MV-4-11 (cell line): Measurements from ENCODE around the gene FOSL1.
A peak's percentile ranks its signal among the peaks of the same experiment; 100 is the strongest.
"Not testable (repeated sequence)": the region's sequence is repeated elsewhere in the genome, so short reads cannot be mapped to it uniquely, and the experiment has no call there.

Experiments
- DNase-seq: peaks from one replicate; lab custom pipeline; 2025; lab: John Stamatoyannopoulos, UW

FOSL1 gene

GRCh38 chr11:65852508-65853245 lies 47.5 kb downstream of the FOSL1 start:
- no peak for DNase-seq

- no peak for DNase-seq
Measured at GRCh38 chr11:65851811-65852507, 48.2 kb downstream of the FOSL1 start.

DNA sequence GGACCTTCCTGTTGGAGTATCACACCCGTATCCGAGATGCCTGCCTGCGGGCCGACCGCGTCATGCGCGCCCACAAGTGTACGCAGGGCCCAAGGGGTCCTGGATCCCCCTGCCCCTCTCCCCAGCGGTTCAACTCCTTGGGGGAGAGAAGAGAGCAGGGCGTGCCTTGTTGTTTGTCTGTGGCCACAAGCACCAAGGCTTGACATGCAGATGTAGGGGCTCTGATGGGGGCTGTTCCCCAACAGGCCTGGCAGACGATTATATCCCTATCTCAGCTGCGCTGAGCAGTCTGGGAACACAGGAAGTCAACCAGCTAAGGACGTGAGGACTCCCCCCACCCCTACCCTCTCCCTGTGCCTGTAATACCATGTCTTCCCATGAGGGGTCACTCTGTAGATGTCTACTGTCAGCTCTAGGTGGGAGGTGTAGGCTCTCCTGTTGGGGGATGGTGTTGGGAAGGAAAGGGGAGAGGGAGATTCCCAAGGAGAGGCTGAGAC lies 49.1 kb downstream of the FOSL1 start:
- peak; percentile 38 for DNase-seq

- no peak for DNase-seq
Measured at GRCh38 chr11:65850217-65851082, 49.7 kb downstream of the FOSL1 start.

- DNase-seq = no peak
Measured at GRCh38 chr11:65849771-65850216, 50.4 kb downstream of the FOSL1 start.

DNA sequence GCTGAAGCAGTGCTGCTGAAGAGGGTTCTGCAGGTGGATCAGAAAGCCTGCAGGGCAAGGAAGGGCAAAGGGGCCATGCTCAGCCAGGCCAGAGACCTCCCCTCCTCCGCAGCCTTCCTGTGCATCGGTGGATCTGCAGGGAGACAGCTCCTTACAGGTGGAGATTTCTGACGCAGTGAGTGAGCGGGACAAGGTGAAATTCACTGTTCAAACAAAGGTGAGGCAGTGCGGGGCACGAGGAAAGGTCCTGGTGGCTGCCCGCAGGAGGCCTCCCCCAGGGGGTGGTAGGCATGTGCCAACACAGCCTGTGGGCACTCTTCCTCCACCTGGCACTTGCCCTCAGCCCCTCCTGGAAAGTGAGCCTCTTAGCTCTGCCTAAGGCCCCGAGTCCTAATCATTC lies 50.8 kb downstream of the FOSL1 start:
- DNase-seq = no peak

GRCh38 chr11:65848693-65849092 lies 51.5 kb downstream of the FOSL1 start:
- DNase-seq = not testable (repeated sequence)

DNA sequence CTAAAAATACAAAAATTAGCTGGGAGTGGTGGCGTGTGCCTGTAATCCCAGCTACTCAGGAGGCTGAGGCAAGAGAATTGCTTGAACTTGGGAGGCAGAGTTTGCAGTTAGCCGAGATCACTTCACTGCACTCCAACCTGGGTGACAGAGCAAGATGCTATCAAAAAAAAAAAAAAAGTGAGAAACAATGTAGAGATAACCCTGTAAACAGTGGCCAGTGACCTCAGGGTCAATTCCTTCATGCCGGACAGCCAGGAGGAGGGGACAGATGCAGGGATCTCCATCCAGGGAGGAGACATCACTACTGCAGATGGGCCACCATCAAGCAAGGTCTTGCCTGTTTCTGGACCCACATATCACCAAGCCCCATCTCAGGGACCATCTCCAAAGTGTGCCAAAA lies 52.4 kb downstream of the FOSL1 start:
- DNase-seq = no peak

- DNase-seq = no peak
Measured at GRCh38 chr11:65844231-65844872, 55.8 kb downstream of the FOSL1 start.

- no peak for DNase-seq
Measured at GRCh38 chr11:65843811-65844210, 56.4 kb downstream of the FOSL1 start.

DNA sequence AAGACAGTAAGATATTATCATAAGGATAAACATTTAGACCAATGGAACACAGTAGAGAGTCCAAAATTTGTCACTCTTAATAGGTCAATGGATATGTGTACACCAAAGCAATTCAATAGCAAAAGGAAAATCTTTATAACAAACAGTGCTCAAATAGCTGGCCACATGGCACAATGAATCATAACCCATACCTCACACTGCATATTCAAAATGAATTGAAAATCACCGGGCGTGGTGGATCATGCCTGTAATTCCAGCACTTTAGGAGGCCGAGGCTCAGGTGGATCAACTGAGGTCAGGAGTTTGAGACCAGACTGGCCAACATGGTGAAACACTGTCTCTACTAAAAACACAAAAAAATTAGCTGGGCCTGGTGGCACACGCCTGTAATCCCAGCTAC lies 58.0 kb downstream of the FOSL1 start:
- DNase-seq = no peak
